Skeletal muscle satellite cell (primary cell): ENCODE results near the gene SLC38A4. TPM values are rescaled to one million over a fixed set of nuclear protein-coding genes. Genes with fewer than 3 reads are reported as not detected.
"Not testable (repeated sequence)": the region's sequence is repeated elsewhere in the genome, so short reads cannot be mapped to it uniquely, and the experiment has no call there.

ENCODE experiments used
- H3K27me3 ChIP-seq: 2 replicates; pipeline ENCODE4 v1.7.0; 2013; ENCODE audit warnings: low read length; ENCODE audit not compliant: control insufficient read depth, insufficient read depth
- H3K36me3 ChIP-seq: 2 replicates; pipeline ENCODE4 v1.7.0; 2013; ENCODE audit warnings: mild to moderate bottlenecking, control low read depth, low read length; ENCODE audit not compliant: insufficient read depth
- H3K4me1 ChIP-seq: 2 replicates; pipeline ENCODE4 v1.7.0; 2013; ENCODE audit warnings: low read length; ENCODE audit not compliant: control insufficient read depth, insufficient read depth
- H3K4me2 ChIP-seq: 2 replicates; pipeline ENCODE4 v1.7.0; 2013; ENCODE audit warnings: mild to moderate bottlenecking, low read length
- H3K4me3 ChIP-seq: 2 replicates; pipeline ENCODE4 v1.7.0; 2013; ENCODE audit warnings: low read length
- H3K9ac ChIP-seq: 2 replicates; pipeline ENCODE4 v1.7.0; 2013; ENCODE audit warnings: mild to moderate bottlenecking, low read depth, low read length, moderate library complexity
- H3K9me3 ChIP-seq: replicated peaks from 2 replicates; pipeline ENCODE4 v1.7.0; 2013; ENCODE audit warnings: mild to moderate bottlenecking, control low read depth, low read length
- total RNA-seq: library from RNA; depleted of rRNA; stranded (reverse); fragments of >200 nt; gene quantifications from 2 replicates; pipeline ENCODE4 v1.2.3, GENCODE V29; 2012; rRNA removed

The SLC38A4 gene, protein sequence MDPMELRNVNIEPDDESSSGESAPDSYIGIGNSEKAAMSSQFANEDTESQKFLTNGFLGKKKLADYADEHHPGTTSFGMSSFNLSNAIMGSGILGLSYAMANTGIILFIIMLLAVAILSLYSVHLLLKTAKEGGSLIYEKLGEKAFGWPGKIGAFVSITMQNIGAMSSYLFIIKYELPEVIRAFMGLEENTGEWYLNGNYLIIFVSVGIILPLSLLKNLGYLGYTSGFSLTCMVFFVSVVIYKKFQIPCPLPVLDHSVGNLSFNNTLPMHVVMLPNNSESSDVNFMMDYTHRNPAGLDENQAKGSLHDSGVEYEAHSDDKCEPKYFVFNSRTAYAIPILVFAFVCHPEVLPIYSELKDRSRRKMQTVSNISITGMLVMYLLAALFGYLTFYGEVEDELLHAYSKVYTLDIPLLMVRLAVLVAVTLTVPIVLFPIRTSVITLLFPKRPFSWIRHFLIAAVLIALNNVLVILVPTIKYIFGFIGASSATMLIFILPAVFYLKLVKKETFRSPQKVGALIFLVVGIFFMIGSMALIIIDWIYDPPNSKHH
- under 0.01 and 0.25 TPM in 2 replicates for total RNA-seq

DNA sequence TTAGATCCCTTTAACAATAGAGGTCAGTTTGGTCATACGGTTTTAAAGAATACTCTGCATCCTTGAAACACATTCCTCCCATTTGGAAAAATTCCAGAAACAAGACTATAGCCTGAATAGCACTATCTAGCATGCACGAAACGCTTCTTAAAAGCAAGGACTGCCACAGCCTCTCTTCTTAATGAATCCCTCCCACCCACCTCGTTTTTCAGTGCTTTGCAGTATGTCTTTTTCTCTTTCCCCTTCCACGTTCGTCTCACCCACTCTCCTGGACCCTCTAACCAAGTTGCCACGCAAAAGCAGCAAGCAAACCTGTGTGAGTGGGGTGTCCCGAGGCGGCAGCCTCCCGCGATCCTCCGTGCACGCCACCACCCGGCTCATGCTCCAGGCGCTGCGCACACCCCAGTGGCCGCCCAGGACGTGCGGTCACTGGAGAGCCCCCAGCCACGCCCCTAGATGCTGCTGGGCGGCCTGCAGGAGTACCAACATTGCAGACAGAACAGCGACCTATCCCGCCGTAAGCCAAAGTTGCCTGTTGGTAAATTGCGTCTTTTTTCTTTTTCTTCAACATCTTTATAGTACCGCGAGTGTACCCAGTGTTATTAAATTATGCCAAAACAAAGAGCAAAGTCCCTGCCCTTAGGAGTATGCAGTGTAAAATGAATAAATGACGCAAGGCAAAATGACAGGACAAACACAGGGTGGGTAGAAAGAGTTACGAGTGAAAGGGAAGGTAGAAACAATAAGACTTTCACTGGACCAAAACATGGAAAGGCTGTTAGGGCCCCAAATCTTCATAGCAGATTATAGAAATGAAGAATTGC, at the start of gene SLC38A4:
Gene SLC38A4 (minus strand): TSS at position 407 of the 824 bp plus-strand sequence. CDS start 32,926 bp downstream, outside the sequence.
- no peaks in the 10 kb centered on the region for H3K27me3 ChIP-seq
- peak within 1 kb of the TSS; percentile 81 for H3K4me3 ChIP-seq
- no peaks in the 10 kb centered on the region for H3K9me3 ChIP-seq
- no peaks in the 10 kb centered on the region for H3K36me3 ChIP-seq
- H3K9ac ChIP-seq, result peak within 1 kb of the TSS; percentile 78
- H3K4me1 ChIP-seq, result peaks cover 19% of the 10 kb centered on the region
- peak within 1 kb of the TSS; percentile 97 for H3K4me2 ChIP-seq

DNA sequence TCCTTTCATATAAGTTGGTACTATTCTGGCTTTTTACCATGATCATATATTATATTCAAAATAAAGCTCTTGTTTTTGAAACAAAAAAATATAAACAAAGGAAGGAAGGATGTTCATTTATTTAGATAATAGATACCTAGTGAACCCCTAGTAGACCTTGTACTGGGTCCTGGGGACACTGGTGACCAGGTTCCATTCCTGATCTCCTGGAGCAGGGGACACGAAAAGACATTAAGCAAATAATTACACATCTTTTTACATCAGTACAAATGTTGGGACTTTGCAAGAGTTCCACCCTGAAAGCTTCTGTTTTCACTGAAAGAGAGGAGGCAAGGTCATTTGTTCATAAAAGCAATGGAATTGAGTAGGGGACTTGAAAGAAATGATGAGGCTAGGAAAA, 49.3 kb upstream of the SLC38A4 start:
- Histone ChIP-seq H3K36me3 (no peaks in the 10 kb centered on the region), H3K4me2 (no peak overlapping the region), H3K4me3 (no peak overlapping the region), H3K4me1 (peaks cover 30% of the 10 kb centered on the region), H3K9ac (no peak overlapping the region), H3K27me3 (no peaks in the 10 kb centered on the region), H3K9me3 (peaks cover 7% of the 10 kb centered on the region)

DNA sequence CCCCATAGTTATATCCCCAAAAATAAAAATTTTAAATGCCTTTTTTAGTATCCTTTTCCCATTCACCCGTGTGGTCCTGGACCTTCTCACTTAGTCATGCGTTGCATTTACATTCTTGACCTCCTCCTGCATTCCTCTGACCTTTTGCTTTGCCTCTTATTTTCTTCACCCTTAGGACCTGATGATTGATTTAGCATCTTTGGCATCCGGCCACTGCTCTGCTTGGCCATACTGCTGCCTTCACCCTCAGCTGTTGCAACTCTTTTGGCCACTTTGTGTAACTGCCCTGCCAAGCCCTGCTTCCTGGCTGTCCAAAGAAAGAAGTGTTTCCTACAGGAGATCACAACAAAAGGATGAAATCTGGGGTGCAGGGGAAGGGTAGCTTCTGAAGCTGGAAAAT, 48.8 kb upstream of the SLC38A4 start:
- Histone ChIP-seq H3K9me3 (peaks cover 7% of the 10 kb centered on the region), H3K36me3 (no peaks in the 10 kb centered on the region), H3K27me3 (no peaks in the 10 kb centered on the region), H3K4me2 (no peak overlapping the region), H3K9ac (no peak overlapping the region), H3K4me1 (peaks cover 30% of the 10 kb centered on the region), H3K4me3 (no peak overlapping the region)

DNA sequence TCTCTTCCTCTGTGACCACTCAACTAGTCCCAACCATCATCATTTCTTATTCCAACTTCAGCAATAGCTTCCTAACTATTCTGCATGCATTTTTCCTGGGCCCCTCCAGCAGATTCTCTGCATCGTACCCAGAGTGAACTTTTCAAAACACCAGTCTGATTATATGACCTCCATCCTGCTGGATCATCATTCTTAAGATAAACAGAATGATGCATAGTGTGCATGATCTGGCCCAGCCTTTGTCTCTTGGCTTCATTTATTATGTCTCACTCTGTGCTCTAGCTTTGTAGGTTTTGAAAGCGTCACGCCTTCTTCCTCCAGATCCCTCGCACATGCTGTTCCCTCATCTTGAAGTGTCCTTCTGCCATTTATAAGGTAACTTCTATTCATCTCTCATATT, 46.3 kb upstream of the SLC38A4 start:
- H3K4me1 ChIP-seq, result peaks cover 30% of the 10 kb centered on the region
- no peaks in the 10 kb centered on the region for H3K27me3 ChIP-seq
- no peaks in the 10 kb centered on the region for H3K36me3 ChIP-seq
- H3K9ac ChIP-seq, result no peak overlapping the region
- no peak overlapping the region for H3K4me2 ChIP-seq
- H3K4me3 ChIP-seq, result no peak overlapping the region
- H3K9me3 ChIP-seq, result peaks cover 4% of the 10 kb centered on the region

DNA sequence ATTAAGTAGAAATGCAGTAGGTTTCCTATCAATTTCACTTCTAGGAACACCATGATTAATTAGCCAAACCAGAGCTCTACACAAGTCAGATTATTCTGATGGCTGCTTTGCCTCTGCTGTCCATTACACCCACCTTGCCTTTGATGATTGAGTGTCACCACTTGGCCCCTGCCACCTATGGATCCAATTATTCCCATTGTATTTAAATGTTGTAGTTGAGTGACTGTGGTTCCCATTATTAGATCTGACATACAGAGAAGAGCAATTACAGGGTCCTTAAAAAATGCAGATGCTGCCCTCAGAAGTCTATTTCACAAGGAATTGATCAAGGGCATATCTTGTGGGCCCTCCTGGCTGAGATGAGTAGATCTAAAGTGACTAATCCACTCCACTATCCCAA, 39.5 kb upstream of the SLC38A4 start:
- H3K4me2 ChIP-seq, result no peak overlapping the region
- H3K36me3 ChIP-seq, result no peaks in the 10 kb centered on the region

DNA sequence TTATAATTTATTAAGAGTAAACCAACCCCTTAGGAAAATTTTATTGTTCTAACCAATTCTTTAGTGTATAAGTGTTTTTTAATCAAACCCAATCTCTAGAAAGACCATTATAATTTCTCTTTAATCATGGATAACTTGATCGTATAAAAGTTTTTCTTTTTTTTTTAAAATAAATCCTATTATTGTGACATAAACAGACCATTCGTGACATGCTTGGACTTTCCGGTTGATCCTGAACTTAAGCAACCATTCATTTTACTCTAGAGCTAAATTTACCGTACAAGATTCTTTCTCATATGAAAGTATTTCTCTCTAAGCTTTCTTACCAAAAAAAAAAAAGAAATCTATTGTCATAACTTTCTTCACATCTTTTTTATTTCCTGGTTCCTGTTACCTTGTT, 32.6 kb upstream of the SLC38A4 start:
- Histone ChIP-seq H3K9ac (no peak overlapping the region), H3K4me3 (no peak overlapping the region), H3K27me3 (no peaks in the 10 kb centered on the region), H3K4me2 (no peak overlapping the region), H3K36me3 (no peaks in the 10 kb centered on the region), H3K4me1 (no peaks in the 10 kb centered on the region), H3K9me3 (peaks cover 5% of the 10 kb centered on the region)

More for the DNA sequence above, 39.5 kb upstream of the SLC38A4 start:
- Histone ChIP-seq H3K27me3 (no peaks in the 10 kb centered on the region), H3K4me1 (no peaks in the 10 kb centered on the region), H3K4me3 (no peak overlapping the region), H3K9me3 (peaks cover 12% of the 10 kb centered on the region), H3K9ac (no peak overlapping the region)

DNA sequence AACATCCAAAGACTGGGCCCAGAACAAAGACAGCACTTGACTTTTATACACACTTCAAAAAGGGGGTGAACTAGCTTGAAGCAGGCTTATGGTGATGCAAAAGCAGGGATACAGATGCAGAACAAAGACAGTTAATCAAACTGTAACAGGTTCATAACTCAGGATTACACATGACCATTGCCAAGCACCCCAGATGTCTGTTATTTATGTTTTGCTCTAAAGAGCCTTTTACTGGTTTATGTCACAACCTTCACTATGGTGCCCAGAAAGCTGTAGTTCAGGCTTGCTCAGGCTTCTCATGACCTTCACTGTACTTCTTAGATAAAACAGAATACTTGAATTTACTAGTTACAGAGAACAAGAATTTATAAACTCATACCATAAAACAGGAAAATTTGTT, 31.7 kb upstream of the SLC38A4 start:
- H3K36me3 ChIP-seq, result no peaks in the 10 kb centered on the region
- H3K4me2 ChIP-seq, result no peak overlapping the region
- H3K27me3 ChIP-seq, result no peaks in the 10 kb centered on the region
- peaks cover 5% of the 10 kb centered on the region for H3K9me3 ChIP-seq
- H3K4me1 ChIP-seq, result no peaks in the 10 kb centered on the region
- H3K4me3 ChIP-seq, result no peak overlapping the region
- no peak overlapping the region for H3K9ac ChIP-seq

DNA sequence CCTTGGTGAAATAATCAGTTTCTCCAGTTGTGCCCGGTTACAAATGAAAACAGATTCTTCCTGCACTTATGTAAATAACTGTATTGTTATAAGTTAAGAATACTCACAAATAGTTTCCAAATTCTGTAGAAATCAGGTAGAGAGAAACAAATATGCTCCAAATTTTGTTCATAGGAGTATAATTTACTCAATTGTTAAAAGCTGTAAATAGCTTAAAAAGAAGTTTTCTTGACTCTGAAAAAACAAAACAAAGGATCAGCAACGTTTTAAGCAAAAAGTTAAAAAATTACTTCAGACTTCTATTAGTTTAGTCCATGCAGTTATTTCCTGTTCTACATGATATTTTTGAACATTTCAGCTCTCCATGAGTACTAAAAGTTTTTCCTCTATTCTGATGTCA, 30.0 kb upstream of the SLC38A4 start:
- no peaks in the 10 kb centered on the region for H3K27me3 ChIP-seq
- H3K9ac ChIP-seq, result no peak overlapping the region
- no peak overlapping the region for H3K4me3 ChIP-seq
- H3K4me1 ChIP-seq, result no peaks in the 10 kb centered on the region
- no peaks in the 10 kb centered on the region for H3K36me3 ChIP-seq
- H3K9me3 ChIP-seq, result peaks cover 5% of the 10 kb centered on the region
- H3K4me2 ChIP-seq, result no peak overlapping the region

DNA sequence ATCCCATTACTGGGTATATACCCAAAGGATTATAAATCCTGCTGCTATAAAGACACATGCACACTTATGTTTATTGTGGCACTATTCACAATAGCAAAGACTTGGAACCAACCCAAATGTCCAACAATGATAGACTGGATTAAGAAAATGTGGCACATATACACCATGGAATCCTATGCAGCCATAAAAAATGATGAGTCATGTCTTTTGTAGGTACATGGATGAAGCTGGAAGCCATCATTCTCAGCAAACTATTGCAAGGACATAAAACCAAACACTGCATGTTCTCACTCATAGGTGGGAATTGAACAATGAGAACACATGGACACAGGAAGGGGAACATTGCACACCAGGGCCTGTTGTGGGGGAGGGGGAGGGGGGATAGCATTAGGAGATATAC, 28.4 kb upstream of the SLC38A4 start:
- not testable (repeated sequence) for H3K36me3 ChIP-seq, H3K27me3 ChIP-seq, H3K4me2 ChIP-seq, H3K4me1 ChIP-seq, H3K4me3 ChIP-seq, H3K9me3 ChIP-seq, H3K9ac ChIP-seq

DNA sequence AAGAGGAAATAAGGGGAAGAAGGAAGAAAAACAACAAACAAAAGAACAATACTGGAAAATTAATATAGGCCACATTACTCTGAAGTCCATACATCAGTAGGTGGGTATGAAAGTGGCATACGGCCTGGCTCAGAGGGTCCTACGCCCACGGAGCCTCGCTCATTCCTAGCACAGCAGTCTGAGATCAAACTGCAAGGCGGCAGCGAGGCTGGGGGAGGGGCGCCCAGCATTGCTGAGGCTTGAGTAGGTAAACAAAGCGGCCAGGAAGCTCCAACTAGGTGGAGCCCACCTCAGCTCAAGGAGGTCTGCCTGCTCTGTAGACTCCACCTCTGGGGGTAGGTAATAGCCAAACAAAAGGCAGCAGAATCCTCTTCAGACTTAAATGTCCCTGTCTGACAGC, 23.0 kb upstream of the SLC38A4 start:
- H3K9ac ChIP-seq, H3K9me3 ChIP-seq, H3K27me3 ChIP-seq, H3K4me1 ChIP-seq, H3K4me2 ChIP-seq, H3K4me3 ChIP-seq, H3K36me3 ChIP-seq: not testable (repeated sequence)

DNA sequence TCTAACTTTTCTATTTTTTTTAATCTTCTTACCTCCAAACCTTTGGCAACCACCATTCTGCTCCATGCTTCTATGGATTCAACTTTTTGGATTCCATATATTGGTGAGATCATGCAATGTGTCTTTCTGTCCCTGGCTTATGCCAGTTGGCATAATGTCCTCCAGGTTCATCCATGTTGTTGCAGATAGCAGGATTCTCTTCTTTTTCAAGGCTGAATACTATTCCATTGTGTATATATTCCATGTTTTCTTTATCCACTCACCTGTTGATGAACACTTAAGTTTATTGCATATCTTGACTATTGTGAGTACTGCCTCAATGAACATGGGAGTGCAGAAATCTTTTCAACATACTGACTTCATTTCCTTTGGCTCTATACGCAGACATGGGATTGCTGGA, 21.2 kb upstream of the SLC38A4 start:
- H3K4me1 ChIP-seq, result no peaks in the 10 kb centered on the region
- no peak overlapping the region for H3K4me2 ChIP-seq
- no peaks in the 10 kb centered on the region for H3K9me3 ChIP-seq
- no peak overlapping the region for H3K9ac ChIP-seq
- H3K27me3 ChIP-seq, result no peaks in the 10 kb centered on the region
- no peaks in the 10 kb centered on the region for H3K36me3 ChIP-seq
- H3K4me3 ChIP-seq, result no peak overlapping the region
